KMS-11 (cell line): Measurements from ENCODE around the gene UBASH3B.

ENCODE experiments used
- H2AFZ ChIP-seq: fragments of 200-600 bp; sonication (generic); 2 replicates; pipeline ENCODE4 v1.6.1; 2016; ENCODE audit warnings: antibody characterized with exemption, mixed run types, low read depth
- H3K27ac ChIP-seq: fragments of 200-600 bp; sonication (generic); 2 replicates; pipeline ENCODE4 v1.6.1; 2016; ENCODE audit warnings: mild to moderate bottlenecking, mixed run types
- H3K27me3 ChIP-seq: fragments of 200-600 bp; sonication (generic); 2 replicates; pipeline ENCODE4 v1.6.1; 2017; ENCODE audit warnings: mild to moderate bottlenecking, low read depth, mixed run types, moderate library complexity; ENCODE audit not compliant: insufficient read depth
- H3K36me3 ChIP-seq: fragments of 200-600 bp; sonication (generic); 2 replicates; pipeline ENCODE4 v1.6.1; 2017; ENCODE audit warnings: mild to moderate bottlenecking, mixed run types; ENCODE audit not compliant: insufficient read depth
- H3K4me1 ChIP-seq: fragments of 200-600 bp; sonication (generic); 2 replicates; pipeline ENCODE4 v1.6.1; 2016; ENCODE audit warnings: mild to moderate bottlenecking, low read depth, mixed run types; ENCODE audit not compliant: poor library complexity, severe bottlenecking
- H3K4me2 ChIP-seq: fragments of 200-600 bp; sonication (generic); 2 replicates; pipeline ENCODE4 v1.7.0; 2016; ENCODE audit warnings: mild to moderate bottlenecking, mixed run types
- H3K4me3 ChIP-seq: fragments of 200-600 bp; sonication (generic); IDR thresholded peaks from 2 replicates; pipeline ENCODE4 v1.6.1; 2017; ENCODE audit warnings: low read depth, low read length, mixed read lengths; ENCODE audit not compliant: insufficient read depth
- H3K79me2 ChIP-seq: fragments of 200-600 bp; sonication (generic); 2 replicates; pipeline ENCODE4 v1.6.1; 2016; ENCODE audit warnings: low read depth, mixed run types; ENCODE audit not compliant: insufficient read depth
- H3K9ac ChIP-seq: fragments of 200-600 bp; sonication (generic); 2 replicates; pipeline ENCODE4 v1.6.1; 2016; ENCODE audit warnings: mild to moderate bottlenecking, mixed run types
- H4K20me1 ChIP-seq: fragments of 200-600 bp; sonication (generic); 2 replicates; pipeline ENCODE4 v1.6.1; 2016; ENCODE audit warnings: mild to moderate bottlenecking, mixed run types; ENCODE audit not compliant: insufficient read depth
- CTCF ChIP-seq: fragments of 200-600 bp; sonication (generic); conservative IDR thresholded peaks from 2 replicates; pipeline ENCODE4 v1.6.1; 2017; ENCODE audit warnings: low read depth, mild to moderate bottlenecking, antibody characterized with exemption, low read length, moderate library complexity, mixed read lengths

The UBASH3B gene

GRCh38 chr11:122749005-122749687 is 93.6 kb downstream of the UBASH3B start:
- H3K4me2 ChIP-seq = peak overlapping the region; percentile 73
- no peak overlapping the region for H3K4me3 ChIP-seq
- H3K36me3 ChIP-seq = no peaks in the 10 kb centered on the region
- H3K27ac ChIP-seq = peak overlapping the region; percentile 80
- H4K20me1 ChIP-seq = no peaks in the 10 kb centered on the region
- H3K27me3 ChIP-seq = no peaks in the 10 kb centered on the region
- peaks cover 33% of the 10 kb centered on the region for H3K4me1 ChIP-seq
- no peak overlapping the region for H2AFZ ChIP-seq
- H3K79me2 ChIP-seq = no peaks in the 10 kb centered on the region
- TF ChIP-seq CTCF = no peak
- peak overlapping the region; percentile 41; the same call in 1 of the 2 replicates for H3K9ac ChIP-seq

- H3K36me3 ChIP-seq = no peaks in the 10 kb centered on the region
- TF ChIP-seq CTCF = no peak
- H4K20me1 ChIP-seq = no peaks in the 10 kb centered on the region
- no peak overlapping the region for H3K9ac ChIP-seq
- H3K27me3 ChIP-seq = no peaks in the 10 kb centered on the region
- H3K4me3 ChIP-seq = no peak overlapping the region
- H2AFZ ChIP-seq = no peak overlapping the region
- peaks cover 26% of the 10 kb centered on the region for H3K4me1 ChIP-seq
- no peaks in the 10 kb centered on the region for H3K79me2 ChIP-seq
- H3K4me2 ChIP-seq = peak overlapping the region; percentile 73; the same call in 1 of the 2 replicates
- peak overlapping the region; percentile 80; the same call in 1 of the 2 replicates for H3K27ac ChIP-seq
Measured at GRCh38 chr11:122750049-122750448, 94.5 kb downstream of the UBASH3B start.

- Histone ChIP-seq H3K27me3 (no peaks in the 10 kb centered on the region), H3K36me3 (no peaks in the 10 kb centered on the region), H3K27ac (no peak overlapping the region), H3K4me2 (no peak overlapping the region), H4K20me1 (no peaks in the 10 kb centered on the region), H3K9ac (no peak overlapping the region), H2AFZ (no peak overlapping the region), H3K4me1 (peaks cover 26% of the 10 kb centered on the region), H3K79me2 (no peaks in the 10 kb centered on the region), H3K4me3 (no peak overlapping the region)
- TF ChIP-seq CTCF = no peak
Measured at GRCh38 chr11:122751292-122752070, 96.0 kb downstream of the UBASH3B start.

GRCh38 chr11:122754028-122754427 is 98.5 kb downstream of the UBASH3B start:
- H4K20me1 ChIP-seq = no peaks in the 10 kb centered on the region
- H2AFZ ChIP-seq = no peak overlapping the region
- H3K4me2 ChIP-seq = no peak overlapping the region
- no peaks in the 10 kb centered on the region for H3K36me3 ChIP-seq
- H3K79me2 ChIP-seq = no peaks in the 10 kb centered on the region
- no peak overlapping the region for H3K9ac ChIP-seq
- H3K4me1 ChIP-seq = peaks cover 20% of the 10 kb centered on the region
- no peak for TF ChIP-seq CTCF
- H3K27me3 ChIP-seq = no peaks in the 10 kb centered on the region
- no peak overlapping the region for H3K4me3 ChIP-seq
- H3K27ac ChIP-seq = no peak overlapping the region
